ENCODE data around the gene FBXW4. TPM values are rescaled to one million over a fixed set of nuclear protein-coding genes. Genes with fewer than 3 reads are reported as not detected.

Gene FBXW4
- total RNA-seq, 1 donor from 2014 or later, result 70.7 TPM

DNA sequence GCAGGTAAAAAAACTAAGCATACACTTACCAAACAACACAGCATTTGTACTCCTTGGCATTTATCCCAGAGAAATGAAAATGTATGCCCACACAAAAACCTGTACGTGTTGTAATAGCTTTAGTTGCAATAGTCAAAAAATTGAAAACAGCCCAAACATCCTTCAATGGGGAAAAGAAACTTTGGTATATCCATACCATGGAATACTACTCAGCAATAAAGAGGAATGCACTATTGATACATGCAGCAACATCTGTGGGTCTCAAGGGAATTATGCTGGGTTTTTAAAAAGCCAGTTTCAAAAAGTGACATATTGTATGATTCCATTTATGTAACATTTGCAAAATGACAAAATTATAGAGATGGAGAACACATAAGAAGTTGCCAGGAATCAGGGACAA lies 71.4 kb downstream of the FBXW4 start:
- no peak overlapping the region for H3K4me3 Mint-ChIP-seq (ENCODE audit: low read depth)
- no peaks in the 10 kb centered on the region for H3K27me3 Mint-ChIP-seq
- no peaks in the 10 kb centered on the region for H3K4me1 Mint-ChIP-seq (ENCODE audit: low read depth)
- H3K9me3 Mint-ChIP-seq (ENCODE audit: low read depth), result no peaks in the 10 kb centered on the region
- no peak overlapping the region for H3K27ac Mint-ChIP-seq
- DNase-seq (ENCODE audit: low spot score, unreplicated experiment), result no peak
- TF ChIP-seq, protein P1, sequence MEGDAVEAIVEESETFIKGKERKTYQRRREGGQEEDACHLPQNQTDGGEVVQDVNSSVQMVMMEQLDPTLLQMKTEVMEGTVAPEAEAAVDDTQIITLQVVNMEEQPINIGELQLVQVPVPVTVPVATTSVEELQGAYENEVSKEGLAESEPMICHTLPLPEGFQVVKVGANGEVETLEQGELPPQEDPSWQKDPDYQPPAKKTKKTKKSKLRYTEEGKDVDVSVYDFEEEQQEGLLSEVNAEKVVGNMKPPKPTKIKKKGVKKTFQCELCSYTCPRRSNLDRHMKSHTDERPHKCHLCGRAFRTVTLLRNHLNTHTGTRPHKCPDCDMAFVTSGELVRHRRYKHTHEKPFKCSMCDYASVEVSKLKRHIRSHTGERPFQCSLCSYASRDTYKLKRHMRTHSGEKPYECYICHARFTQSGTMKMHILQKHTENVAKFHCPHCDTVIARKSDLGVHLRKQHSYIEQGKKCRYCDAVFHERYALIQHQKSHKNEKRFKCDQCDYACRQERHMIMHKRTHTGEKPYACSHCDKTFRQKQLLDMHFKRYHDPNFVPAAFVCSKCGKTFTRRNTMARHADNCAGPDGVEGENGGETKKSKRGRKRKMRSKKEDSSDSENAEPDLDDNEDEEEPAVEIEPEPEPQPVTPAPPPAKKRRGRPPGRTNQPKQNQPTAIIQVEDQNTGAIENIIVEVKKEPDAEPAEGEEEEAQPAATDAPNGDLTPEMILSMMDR (IDR thresholded peaks at IDR 0.05; ENCODE audit: unreplicated experiment), result no peak
- H3K36me3 Mint-ChIP-seq (ENCODE audit: insufficient read depth), result peaks cover 13% of the 10 kb centered on the region

DNA sequence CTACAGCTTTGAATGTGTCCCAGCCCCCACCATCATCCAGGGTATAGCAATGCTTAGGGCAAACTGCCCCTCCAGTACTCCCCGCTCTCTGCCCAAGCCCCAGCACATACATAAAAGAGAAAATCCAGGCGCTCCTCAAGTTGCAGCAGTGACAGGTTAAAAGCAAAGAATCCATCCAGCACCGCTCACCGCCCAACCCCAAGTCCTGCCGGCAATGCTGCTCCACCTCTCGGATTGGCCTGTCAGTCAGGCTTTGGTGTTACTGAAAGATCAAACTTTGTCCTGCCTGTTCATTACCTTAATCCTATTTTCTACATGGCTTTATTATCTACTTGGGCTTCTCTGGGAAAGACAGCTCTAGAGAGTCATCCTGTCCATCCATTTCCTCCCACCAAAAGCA lies 75.0 kb downstream of the FBXW4 start:
- Mint-ChIP-seq H3K4me1 (ENCODE audit: low read depth) (no peaks in the 10 kb centered on the region), H3K36me3 (ENCODE audit: insufficient read depth) (peaks cover 13% of the 10 kb centered on the region), H3K27ac (peak overlapping the region; percentile 62), H3K9me3 (ENCODE audit: low read depth) (no peaks in the 10 kb centered on the region), H3K27me3 (no peaks in the 10 kb centered on the region), H3K4me3 (ENCODE audit: low read depth) (no peak overlapping the region)
- no peak for DNase-seq (ENCODE audit: low spot score, unreplicated experiment)
- TF ChIP-seq, protein P1 (IDR thresholded peaks at IDR 0.05; ENCODE audit: unreplicated experiment), result no peak

DNA sequence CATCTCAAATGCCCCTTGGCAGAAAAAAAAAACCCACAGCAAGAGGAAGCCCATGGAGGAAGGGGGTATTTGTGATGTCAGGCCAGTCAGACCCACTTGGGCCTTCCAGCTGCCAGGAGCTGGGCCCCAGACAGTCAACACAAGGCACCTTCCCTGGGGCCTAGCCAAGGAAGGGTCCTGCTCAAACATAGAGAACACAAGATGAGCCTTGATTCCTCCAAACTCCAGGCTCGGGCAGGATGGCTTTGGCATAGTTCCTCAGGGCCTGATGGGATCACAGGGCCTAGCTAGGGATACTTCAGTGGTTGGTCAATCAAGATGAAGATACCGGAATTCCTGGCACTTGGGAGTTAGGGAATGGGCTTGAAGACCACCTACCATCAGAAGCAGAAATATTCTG lies 76.1 kb downstream of the FBXW4 start:
- TF ChIP-seq, protein P1 (IDR thresholded peaks at IDR 0.05; ENCODE audit: unreplicated experiment), result no peak
- Mint-ChIP-seq H3K27me3 (no peaks in the 10 kb centered on the region), H3K4me3 (ENCODE audit: low read depth) (no peak overlapping the region), H3K9me3 (ENCODE audit: low read depth) (no peaks in the 10 kb centered on the region), H3K4me1 (ENCODE audit: low read depth) (no peaks in the 10 kb centered on the region), H3K36me3 (ENCODE audit: insufficient read depth) (peaks cover 13% of the 10 kb centered on the region), H3K27ac (no peak overlapping the region)
- DNase-seq (ENCODE audit: low spot score, unreplicated experiment), result no peak

DNA sequence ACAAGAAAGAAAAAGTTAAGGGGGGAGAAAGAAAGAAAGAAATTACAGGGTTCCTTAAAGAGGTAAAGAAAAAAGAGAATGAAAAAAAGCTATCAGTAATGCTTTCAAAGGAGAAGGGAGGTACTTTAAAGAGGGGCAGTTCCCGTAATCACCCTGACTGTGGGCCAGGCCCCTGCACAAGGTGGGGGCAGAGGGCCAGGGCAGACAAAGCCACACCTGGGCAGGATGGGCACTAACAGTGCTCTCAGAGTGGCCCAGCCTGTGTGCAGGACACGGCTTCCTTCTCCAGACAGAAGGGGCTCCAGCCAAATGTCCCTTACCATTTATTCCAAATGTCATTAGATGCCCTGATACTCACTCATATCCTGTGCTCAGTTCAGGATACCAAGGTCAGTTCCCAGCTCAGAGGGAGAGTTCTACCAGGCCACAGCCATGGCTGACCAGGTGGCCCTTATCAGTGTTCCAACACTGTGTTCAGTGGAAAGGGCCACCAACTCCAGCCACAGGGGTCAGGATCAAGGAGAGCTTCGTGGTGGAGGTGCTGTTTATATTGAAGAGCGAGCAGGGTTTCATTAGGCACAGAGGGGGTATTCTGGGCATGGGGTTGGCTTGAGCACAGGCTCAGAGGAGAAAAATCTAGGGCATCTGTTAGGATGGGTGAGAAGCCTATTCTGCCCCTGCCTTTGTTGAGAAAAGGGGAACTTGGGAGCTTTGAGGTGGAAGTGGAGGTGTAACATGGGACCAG lies 77.0 kb downstream of the FBXW4 start:
- H3K4me3 Mint-ChIP-seq (ENCODE audit: low read depth), result no peak overlapping the region
- no peaks in the 10 kb centered on the region for H3K9me3 Mint-ChIP-seq (ENCODE audit: low read depth)
- H3K27me3 Mint-ChIP-seq, result no peaks in the 10 kb centered on the region
- no peak overlapping the region for H3K27ac Mint-ChIP-seq
- TF ChIP-seq, protein P1 (IDR thresholded peaks at IDR 0.05; ENCODE audit: unreplicated experiment), result no peak
- H3K4me1 Mint-ChIP-seq (ENCODE audit: low read depth), result no peaks in the 10 kb centered on the region
- H3K36me3 Mint-ChIP-seq (ENCODE audit: insufficient read depth), result peaks cover 10% of the 10 kb centered on the region
- DNase-seq (ENCODE audit: low spot score, unreplicated experiment), result no peak

DNA sequence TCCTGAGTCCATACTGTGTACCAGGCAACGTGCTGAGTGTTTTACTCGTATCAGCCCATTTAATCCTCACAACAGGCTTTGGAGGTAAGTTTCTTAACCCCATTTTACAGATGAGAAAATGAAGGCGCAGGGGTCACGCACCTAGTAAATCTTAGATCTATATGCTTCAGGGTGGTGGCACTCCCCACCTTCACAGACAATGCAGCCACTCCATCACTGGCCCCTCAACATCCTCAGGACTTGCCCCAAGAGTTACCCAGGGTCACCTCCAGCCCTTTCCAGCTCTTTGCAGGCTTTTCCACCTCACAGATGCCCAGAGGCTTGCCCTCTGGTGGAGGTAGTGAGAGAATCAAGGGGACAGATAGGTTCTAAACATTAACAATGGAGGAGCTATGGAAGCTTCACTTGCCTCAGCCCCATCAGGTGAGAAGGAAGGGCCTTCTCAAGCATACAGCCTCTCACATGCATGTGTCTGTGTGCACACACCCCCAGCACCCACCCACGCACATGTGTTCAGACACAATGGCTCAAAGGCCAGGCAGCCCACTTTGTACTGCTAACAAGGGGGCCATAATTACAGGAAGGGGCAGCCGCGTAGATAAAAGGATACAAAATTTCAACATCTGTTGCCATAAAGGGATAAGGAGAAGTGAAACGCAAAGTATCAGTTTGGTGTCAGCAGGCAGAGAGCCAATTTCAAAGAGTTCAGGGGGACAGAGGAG lies 77.7 kb downstream of the FBXW4 start:
- no peak overlapping the region for H3K4me3 Mint-ChIP-seq (ENCODE audit: low read depth)
- no peak overlapping the region for H3K27ac Mint-ChIP-seq

More for the DNA sequence above, 77.7 kb downstream of the FBXW4 start:
- H3K9me3 Mint-ChIP-seq (ENCODE audit: low read depth), result no peaks in the 10 kb centered on the region
- no peaks in the 10 kb centered on the region for H3K27me3 Mint-ChIP-seq
- H3K36me3 Mint-ChIP-seq (ENCODE audit: insufficient read depth), result peaks cover 8% of the 10 kb centered on the region
- TF ChIP-seq, protein P1 (IDR thresholded peaks at IDR 0.05; ENCODE audit: unreplicated experiment), result no peak
- DNase-seq (ENCODE audit: low spot score, unreplicated experiment), result no peak
- no peaks in the 10 kb centered on the region for H3K4me1 Mint-ChIP-seq (ENCODE audit: low read depth)

All from progenitor cell of endocrine pancreas (in vitro differentiated cells).